Stimulated activated CD4-positive, alpha-beta T cell treated with anti-CD3 and anti-CD28 coated beads, TNF-alpha, amount 100 ng/mL, for 48 hours (primary cell): ENCODE results near the gene ZMYND15.
"Not testable (repeated sequence)": the region's sequence is repeated elsewhere in the genome, so short reads cannot be mapped to it uniquely, and the experiment has no call there.

Experiments used
- DNase-seq, 3 donors: peaks; one replicate each; pipeline ENCODE4 v3.0.0-alpha.2; 2020; ENCODE audit warnings: low read depth in 3 of 3

Gene ZMYND15, protein sequence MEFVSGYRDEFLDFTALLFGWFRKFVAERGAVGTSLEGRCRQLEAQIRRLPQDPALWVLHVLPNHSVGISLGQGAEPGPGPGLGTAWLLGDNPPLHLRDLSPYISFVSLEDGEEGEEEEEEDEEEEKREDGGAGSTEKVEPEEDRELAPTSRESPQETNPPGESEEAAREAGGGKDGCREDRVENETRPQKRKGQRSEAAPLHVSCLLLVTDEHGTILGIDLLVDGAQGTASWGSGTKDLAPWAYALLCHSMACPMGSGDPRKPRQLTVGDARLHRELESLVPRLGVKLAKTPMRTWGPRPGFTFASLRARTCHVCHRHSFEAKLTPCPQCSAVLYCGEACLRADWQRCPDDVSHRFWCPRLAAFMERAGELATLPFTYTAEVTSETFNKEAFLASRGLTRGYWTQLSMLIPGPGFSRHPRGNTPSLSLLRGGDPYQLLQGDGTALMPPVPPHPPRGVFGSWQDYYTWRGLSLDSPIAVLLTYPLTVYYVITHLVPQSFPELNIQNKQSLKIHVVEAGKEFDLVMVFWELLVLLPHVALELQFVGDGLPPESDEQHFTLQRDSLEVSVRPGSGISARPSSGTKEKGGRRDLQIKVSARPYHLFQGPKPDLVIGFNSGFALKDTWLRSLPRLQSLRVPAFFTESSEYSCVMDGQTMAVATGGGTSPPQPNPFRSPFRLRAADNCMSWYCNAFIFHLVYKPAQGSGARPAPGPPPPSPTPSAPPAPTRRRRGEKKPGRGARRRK

DNA sequence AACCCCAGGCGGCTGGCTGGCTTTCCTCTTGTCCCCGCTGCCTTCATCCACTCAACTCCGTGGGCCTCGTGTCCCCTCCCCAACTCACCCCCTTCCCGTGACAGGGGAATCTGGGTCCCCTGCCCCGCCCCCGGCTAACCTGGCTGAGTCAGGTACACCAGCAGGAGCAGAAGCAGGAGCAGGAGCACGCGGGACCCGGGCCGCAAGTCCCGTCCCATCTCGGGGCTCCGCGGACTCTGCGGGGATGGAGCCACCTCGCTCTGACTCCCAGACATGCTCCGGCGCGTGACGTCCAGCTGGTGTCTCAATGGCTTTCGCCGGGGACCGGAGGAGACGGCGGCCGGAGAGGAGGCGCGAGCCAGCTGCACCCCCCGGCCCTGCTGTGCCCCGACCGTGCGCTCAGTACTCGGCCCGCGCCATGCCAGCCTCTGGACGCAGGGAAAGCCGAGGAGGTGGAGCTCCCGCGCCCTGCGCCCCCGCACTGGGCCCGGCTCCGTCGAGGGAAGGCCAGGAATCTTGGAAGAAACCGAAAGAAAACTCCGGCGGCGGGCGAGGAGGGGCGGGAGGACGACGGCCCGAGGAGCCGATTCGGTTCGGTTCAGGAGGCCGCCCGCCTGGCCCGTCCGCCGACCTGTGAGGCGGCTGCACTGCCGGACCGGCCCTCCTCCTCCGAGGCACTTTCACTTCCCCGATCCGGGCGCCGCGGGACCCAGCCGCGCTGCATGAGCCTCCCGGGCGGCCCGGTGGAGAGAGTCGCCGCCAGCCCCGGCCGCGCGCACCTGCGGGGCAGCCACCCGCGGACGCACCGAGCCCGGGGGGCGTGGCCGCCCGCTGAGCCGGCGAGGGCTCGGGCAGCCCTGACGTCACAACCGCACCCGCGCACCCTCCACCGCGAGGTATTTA is at the start of gene ZMYND15, which contains the start of gene CXCL16:
Gene ZMYND15, plus strand, starts transcription at position 712 of the 903 bp plus-strand sequence. CDS start 716 bp downstream, outside the sequence.
Gene CXCL16, minus strand, starts transcription at position 807 of the 903 bp plus-strand sequence. Its CDS starts 589 bp downstream, at position 218.
- peak in 1 of 3 donors; percentile 22 for DNase-seq

DNA sequence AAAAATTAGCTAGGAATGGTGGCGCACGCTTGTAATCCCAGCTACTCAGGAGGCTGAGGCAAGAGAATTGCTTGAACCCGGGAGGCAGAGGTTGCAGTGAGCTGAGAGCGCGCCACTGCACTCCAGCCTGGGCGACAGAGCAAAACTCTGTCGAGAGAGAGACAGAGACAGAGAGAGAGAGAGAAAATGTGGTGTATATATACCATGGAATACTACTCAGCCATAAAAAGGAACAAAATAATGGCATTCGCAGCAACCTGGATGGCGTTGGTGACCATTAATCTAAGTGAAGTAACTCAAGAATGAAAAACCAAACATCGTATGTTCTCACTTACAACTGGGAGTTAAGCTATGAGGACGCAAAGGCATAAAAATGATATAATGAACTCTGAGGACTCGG is 49.8 kb upstream of the ZMYND15 start:
- not testable (repeated sequence) for DNase-seq

DNA sequence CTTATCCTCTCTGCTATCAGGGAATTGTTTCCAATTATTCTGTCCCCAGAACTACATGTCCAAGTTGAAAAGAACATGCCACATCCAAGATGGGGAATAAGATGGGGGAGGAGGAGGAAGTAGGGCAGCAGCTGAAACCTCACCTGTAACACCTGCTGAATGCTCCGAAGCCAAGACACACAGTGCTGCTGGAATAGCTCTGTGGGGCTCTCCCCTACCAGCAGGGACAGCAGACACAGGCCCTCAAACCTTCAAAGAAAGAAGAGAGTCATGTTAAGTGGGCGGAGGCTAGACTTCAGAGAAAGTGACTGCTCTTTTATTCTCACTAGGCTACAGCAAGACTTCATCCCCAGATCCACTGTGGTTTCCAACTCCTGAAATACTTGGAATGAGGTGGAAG is 48.9 kb upstream of the ZMYND15 start:
- DNase-seq = no peak

DNA sequence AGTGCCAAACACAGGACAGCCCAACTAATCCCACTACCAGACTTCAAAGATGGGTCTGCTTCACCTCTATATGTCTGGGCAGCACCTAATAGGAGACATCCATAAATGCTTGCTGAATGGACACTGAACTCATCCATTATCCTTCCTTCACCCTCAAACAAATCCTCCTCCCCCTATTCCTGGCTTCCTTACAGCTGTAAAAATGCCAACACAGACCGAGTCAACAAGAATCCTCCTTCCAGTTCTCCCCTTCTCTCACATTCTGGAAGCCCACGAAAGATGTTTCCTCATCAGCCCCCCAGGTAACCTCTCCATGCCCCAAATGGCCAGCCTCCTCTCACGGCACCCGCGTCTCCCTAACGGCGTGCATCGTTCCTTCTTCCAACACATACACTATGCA is 47.9 kb upstream of the ZMYND15 start:
- no peak for DNase-seq

DNA sequence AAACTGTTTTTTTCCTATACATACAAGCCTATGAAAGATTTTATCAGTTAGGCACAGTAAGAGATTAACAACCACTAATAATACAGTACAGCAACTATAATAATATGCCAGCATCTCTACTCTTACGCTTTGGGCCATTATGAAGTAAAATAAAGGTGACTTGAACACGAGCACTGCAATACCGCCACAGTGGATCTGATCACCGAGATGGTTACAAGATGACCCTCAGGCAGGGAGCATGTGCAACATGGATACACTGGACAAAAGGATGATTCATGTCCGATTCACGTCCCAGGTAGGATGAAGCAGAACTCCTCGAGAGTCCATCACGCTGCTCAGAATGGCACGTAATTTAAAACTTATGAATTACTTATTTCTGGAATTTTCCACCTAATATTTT is 46.2 kb upstream of the ZMYND15 start:
- no peak for DNase-seq

DNA sequence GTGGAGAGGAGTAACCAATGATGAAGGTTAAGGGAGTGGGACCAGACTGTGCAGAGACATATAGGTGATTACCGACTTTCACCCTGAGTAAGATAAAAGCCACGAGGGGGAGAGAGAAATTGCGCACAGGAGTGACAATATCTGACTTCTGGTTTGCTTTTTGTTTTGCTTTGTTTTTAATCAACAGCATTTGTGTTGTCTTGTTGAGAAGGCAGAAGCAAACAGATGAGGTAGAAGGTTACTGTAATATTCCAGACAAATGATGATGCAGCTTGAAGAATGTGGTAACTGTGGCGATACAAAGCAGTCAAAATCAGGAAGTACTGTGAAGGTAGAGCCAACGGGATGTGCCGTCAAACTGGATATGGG is 43.2 kb upstream of the ZMYND15 start:
- no peak for DNase-seq

DNA sequence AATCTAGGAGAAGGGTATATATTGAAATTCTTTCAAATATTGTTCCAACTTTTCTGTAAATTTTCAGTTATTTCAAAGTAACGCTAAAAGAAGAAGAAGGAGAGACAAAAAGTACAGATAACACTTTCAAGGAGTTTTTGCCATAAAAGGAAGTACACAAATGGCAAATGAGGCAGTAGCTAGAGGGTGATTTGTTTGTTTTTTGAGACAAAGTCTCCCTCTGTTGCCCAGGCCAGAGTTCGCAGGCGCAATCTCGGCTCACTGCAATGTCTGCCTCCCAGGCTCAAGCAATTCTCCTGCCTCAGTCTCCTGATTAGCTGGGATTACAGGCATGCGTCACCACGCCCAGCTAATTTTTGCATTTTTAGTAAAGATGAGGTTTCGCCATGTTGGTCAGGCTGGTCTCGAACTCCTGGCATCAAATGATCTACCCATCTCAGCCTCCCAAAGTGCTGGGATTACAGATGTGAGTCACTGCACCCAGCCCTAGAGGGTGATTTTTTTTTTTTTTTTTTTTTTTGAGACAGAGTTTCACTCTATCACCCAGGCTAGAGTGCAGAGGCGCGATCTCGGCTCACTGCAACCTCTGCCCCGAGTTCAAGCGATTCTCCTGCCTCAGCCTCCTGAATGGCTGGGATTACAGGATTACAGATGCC is 40.1 kb upstream of the ZMYND15 start:
- not testable (repeated sequence) for DNase-seq

DNA sequence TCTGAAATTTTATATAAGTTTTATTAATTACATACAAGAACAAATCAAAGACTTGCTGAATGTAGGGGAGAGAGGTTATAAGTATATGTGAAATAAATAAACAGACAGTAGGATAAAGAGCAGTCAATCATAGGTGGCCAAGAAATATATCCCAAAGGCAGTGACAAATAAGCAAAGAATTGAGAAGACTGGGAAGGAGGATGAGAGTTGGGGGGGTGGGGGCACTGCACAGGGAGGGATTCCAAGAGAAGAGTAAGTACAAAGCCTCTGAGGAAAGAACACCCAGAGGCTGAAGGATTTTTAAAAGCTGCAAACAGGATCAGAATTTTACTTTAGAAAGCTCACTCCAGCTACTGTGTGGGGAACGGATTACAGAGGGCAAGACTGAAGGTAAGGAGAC is 38.5 kb upstream of the ZMYND15 start:
- no peak for DNase-seq

DNA sequence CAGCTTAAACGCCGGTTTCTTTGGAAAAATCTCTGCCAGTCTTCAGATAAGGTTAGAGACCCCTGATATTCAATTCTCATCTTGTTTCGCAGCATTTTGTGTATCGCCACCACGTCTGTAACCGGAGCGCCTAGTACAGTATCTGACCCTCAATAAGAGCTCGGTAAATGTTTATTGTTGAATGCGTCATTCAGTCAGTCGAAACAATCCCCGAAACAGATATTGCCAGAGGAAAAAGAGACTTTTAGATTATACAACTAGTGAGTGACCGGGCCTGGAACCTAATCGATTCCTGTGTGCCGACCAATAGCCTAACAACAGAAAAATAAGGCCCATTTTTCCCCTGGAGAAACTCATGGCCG is 36.3 kb upstream of the ZMYND15 start:
- no peak for DNase-seq

DNA sequence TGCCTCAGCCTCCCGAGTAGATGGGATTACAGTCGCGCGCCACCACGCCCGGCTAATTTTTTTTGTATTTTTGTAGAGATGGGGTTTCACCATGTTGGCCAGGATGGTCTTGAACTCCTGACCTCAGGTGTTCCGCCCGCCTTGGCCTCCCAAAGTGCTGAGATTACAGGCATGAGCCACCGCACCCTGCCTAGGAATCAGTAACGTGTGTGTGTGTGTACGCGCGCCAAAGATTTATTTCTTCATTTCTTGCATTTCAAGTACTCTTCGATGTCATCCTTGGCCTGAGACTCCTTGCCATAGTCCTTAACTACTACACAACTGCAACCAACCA is 35.1 kb upstream of the ZMYND15 start:
- DNase-seq = not testable (repeated sequence)

DNA sequence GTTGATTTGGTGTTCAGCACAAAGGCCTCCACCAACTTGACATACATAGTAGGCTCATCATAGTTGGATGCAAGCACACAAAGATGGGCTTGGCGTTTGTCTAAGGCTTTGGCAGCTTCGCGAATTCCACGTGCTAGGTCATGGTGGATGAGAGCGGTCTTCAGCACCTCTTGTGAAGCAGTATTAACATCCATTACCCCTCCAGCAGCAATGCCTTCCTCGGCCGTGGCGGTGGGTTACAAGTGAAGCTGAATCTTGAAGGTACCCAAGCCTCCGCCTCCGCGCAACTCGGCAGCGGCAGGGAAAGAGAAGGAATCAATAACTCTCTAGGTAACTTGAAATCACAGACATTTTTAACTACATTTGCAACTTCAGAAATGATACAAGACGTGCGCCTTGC is 34.6 kb upstream of the ZMYND15 start:
- DNase-seq = no peak

DNA sequence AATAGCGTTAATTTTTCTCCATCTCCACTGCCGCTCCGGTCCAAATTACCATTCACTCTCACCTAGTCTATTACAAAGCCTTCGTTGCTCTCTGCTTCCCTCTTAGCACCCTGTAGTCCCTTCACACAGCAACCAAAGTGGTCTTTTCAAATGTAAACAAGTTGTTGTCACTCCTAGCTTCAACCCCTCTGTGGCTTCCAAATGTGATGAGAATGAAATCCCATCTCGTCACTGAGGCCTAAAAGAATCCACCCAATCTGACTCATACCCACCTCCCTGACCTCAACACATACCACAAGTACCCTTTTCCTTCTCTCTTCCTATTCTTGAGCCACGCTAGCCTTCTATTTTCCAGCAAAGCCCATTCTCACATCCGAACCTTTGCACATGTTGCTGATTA is 33.5 kb upstream of the ZMYND15 start:
- DNase-seq = no peak

DNA sequence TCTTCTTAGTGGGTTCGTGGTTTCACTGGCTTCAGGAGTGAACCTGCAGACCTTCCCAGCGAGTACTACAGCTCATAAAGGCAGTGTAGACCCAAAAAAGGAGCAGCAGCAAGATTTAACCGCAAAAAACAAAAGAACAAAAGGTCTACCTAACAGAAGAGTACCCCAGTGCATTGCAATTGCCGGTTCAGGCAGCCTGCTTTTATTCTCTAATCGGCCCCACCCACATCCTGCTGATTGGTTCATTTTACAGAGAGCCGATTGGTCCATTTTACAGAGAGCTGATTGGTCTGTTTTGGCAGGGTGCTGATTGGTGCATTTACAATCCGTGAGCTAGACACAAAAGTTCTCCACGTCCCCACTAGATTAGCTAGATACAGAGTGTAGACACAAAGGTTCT is 31.2 kb upstream of the ZMYND15 start:
- DNase-seq = peak; percentile 35 to 54 (median 51)

DNA sequence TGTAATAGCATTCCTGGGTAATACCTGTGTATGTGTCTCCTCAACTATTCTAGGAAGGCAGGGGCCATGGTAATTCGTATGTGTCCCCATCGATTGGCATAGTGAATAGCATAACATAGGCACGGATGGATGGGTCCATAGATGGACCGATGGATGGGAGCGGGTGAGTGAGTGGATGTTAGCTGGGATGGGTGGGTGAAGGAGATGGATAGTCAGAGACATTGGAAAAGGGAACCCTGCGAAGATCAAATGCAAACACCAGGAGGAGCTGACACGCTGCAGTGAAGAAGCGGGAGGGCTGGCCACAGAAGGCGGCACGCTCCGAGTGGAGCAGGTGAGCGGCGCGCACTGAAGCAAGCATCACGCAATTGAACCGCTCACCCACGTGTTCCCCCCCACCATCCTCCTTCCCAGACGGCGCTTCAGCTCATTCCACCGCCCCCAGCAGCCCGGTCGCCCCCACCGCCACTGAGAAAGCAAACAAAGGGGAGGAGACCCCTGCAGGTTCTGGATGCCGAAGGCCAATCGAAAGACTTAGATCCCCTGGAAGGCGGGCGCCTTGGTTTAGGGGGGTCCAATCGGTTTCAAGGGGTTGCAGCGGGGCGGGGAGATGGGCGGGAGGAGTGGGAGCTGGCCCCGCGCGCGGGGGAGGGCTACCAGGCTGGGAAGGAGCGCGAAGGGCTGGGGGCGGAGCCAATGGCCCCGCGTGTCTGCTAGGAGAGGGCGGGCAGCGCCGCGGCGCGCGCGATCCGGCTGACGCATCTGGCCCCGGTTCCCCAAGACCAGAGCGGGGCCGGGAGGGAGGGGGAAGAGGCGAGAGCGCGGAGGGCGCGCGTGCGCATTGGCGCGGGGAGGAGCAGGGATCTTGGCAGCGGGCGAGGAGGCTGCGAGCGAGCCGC is 29.6 kb upstream of the ZMYND15 start, which contains the start of gene ARRB2:
Gene ARRB2, plus strand, starts transcription at position 839 of the 899 bp plus-strand sequence. CDS start 90 bp downstream, outside the sequence.
- DNase-seq = peak; percentile 95 to 97 (median 95)

DNA sequence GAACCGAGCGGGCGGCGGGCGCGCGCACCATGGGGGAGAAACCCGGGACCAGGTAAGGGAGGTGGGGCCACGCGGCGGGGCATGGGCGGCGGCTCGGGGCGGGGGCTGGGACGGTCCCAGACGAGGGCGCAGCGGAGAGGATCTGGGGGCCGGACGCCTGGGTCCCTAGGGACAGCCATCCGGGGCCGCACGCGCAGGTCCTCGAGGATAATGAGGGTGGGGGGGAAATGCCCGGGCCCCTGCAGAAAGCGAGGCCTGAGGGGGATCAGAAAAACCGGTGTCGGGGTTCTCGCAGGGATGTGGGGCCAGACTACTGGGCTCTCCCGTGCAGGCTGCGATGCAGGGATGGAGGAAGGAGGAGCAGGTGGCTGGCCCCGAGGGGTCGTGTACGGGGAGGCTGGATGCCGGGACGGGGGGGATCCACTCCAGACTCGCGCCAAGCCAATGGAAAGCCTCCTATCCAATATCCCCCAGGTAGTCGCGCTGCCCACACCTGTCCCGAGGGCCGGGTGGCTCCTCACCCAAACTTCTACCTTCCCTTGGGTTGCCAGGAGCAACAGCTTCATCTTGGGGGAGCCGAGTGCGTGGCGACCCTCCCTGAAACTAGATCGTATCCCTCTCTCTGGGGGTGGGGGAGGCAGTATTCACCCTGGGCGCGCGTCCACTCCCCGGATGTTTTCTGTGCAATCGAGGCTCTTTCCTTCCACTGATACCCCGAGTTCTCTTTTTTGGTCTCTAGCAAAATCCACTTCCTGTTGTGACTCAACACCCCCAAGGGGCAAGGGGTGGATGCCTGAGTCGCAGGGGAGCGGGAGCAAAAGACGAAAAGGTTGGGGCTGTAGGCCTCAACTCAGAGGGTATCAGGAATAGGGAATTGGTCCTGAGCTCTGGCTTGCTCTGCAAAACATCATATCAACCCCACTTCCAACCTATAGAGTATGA is 28.7 kb upstream of the ZMYND15 start:
- DNase-seq = peak in 1 of 3 donors; percentile 40

DNA sequence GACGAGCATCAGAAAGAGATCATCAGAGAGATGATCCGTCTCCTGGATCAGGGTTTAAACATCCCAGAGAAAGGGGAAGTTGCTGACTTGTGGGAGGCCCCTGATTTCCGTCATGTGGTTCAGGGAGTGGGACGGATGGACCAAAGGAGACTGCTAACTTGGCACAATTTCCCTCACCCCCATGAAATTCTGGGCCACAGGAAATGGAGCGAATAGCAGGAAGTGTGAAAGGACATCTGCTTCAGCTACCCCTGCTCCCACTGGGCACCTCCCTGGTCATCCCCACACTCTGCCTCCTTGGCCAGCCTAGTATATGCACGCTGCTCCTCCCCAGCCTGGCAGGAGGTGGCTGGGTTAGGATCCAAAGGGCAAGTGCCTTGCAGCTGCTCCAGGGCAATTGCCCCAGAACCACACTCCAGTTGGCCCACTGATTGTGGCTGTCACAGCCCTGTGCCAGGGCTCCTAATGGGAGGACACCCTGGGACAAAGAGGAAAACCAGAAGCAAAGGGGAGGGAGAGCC is 27.9 kb upstream of the ZMYND15 start:
- no peak for DNase-seq

DNA sequence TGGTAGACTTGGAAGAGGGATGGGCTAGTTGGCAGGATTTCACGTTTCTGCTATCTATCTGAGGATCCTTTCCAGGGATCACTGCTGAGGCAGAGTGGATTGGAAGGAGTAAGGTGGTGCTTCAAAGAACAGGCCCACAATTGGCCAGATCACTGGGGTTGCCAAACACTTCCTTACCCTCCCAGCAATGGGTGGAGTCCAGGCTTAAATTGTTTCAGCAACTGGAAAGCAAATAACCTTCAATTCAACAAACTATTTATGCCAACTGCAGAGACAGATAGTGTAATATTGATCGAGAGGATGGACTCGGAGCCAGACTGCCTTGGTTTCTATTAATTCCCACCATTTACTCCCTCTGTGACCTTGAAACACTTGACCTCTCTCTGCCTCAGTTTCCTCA is 27.1 kb upstream of the ZMYND15 start:
- DNase-seq = no peak

DNA sequence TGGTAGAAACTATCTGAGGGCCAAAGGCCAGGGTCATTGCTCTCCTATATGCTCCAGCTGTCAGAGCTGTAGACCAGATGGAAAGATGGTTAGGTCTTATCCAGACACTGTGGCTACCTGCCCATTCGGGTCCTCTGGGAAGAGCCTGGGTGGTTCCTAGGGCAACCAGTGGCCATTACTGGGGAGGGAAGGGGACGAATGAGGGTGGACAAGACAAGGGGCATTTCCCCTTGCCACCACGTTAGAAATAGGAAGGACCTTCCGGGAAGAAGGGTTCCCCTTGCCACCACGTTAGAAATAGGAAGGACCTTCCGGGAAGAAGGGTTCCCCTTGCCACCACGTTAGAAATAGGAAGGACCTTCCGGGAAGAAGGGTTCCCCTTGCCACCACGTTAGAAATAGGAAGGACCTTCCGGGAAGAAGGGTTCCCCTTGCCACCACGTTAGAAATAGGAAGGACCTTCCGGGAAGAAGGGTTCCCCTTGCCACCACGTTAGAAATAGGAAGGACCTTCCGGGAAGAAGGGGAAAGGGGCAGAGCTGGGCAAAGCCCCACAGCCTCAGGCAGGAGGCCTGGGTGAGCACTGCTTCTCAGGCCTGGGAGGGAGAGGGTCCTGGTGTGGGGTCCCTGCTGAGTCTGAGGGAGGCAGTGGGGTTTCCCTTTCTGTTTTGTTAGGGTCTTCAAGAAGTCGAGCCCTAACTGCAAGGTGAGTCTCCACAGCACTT is 25.1 kb upstream of the ZMYND15 start:
- DNase-seq = not testable (repeated sequence)
